GM23338 (cell line): ENCODE measurements around the gene MED12L. TPM values are rescaled to one million over a fixed set of nuclear protein-coding genes. Genes with fewer than 3 reads are reported as not detected.

Experiments
- ATAC-seq: fragments of 200-7000 bp; cut with Tn5 transposase; 3 replicates; pipeline ENCODE4 v1.9.1; 2020
- DNase-seq: peaks from one replicate; pipeline ENCODE4 v3.0.0-alpha.2; 2015; ENCODE audit warnings: low spot score
- H2AFZ ChIP-seq: fragments of 200-600 bp; sonication (generic); 2 replicates; pipeline ENCODE4 v1.8.0; 2016; ENCODE audit warnings: antibody characterized with exemption, mild to moderate bottlenecking, moderate library complexity
- H3F3A ChIP-seq: fragments of 200-600 bp; sonication (generic); replicated peaks from 2 replicates; pipeline ENCODE4 v1.8.0; 2017; ENCODE audit warnings: antibody characterized with exemption, mixed run types, low read depth
- H3K27ac ChIP-seq: fragments of 200-600 bp; sonication (generic); 2 replicates; pipeline ENCODE4 v1.6.1; 2016; ENCODE audit warnings: low read depth
- H3K27me3 ChIP-seq: fragments of 200-600 bp; sonication (generic); 2 replicates; pipeline ENCODE4 v1.8.0; 2016; ENCODE audit warnings: mild to moderate bottlenecking, mixed run types, moderate library complexity; ENCODE audit not compliant: insufficient read depth
- H3K36me3 ChIP-seq: fragments of 200-600 bp; sonication (generic); 2 replicates; pipeline ENCODE4 v1.8.0; 2016; ENCODE audit warnings: mild to moderate bottlenecking; ENCODE audit not compliant: insufficient read depth
- H3K4me1 ChIP-seq: fragments of 200-600 bp; sonication (generic); 2 replicates; pipeline ENCODE4 v1.8.0; 2016; ENCODE audit warnings: mild to moderate bottlenecking, moderate library complexity; ENCODE audit not compliant: insufficient read depth
- H3K4me2 ChIP-seq: fragments of 200-600 bp; sonication (generic); 2 replicates; pipeline ENCODE4 v1.7.1; 2017; ENCODE audit warnings: mixed run types
- H3K4me3 ChIP-seq: fragments of 200-600 bp; sonication (generic); 2 replicates; pipeline ENCODE4 v1.6.1; 2016; ENCODE audit warnings: mixed run types
- H3K79me2 ChIP-seq: fragments of 200-600 bp; sonication (generic); replicated peaks from 2 replicates; pipeline ENCODE4 v1.8.0; 2017; ENCODE audit warnings: mild to moderate bottlenecking; ENCODE audit not compliant: insufficient read depth
- H3K9me2 ChIP-seq: fragments of 200-600 bp; sonication (generic); 2 replicates; pipeline ENCODE4 v1.8.0; 2017; ENCODE audit not compliant: insufficient read depth
- H4K20me1 ChIP-seq: fragments of 200-600 bp; sonication (generic); replicated peaks from 2 replicates; pipeline ENCODE4 v1.8.0; 2017; ENCODE audit warnings: mild to moderate bottlenecking; ENCODE audit not compliant: insufficient read depth
- H3K27ac Mint-ChIP-seq: 2 replicates; pipeline ENCODE4 v1.8.0; 2020; ENCODE audit warnings: inconsistent platforms, mild to moderate bottlenecking, moderate library complexity, mixed read lengths
- H3K27me3 Mint-ChIP-seq: 3 replicates; pipeline ENCODE4 v1.8.0; 2022; ENCODE audit warnings: low read depth, mild to moderate bottlenecking, moderate library complexity, mixed read lengths, inconsistent platforms; ENCODE audit not compliant: insufficient read depth, poor library complexity
- H3K36me3 Mint-ChIP-seq: 3 replicates; pipeline ENCODE4 v1.8.0; 2021; ENCODE audit warnings: low read depth, mild to moderate bottlenecking, inconsistent platforms, moderate library complexity, mixed read lengths
- H3K4me1 Mint-ChIP-seq: 3 replicates; pipeline ENCODE4 v1.8.0; 2020; ENCODE audit warnings: mild to moderate bottlenecking, inconsistent platforms, mixed read lengths
- H3K4me3 Mint-ChIP-seq: 3 replicates; pipeline ENCODE4 v1.8.0; 2021; ENCODE audit warnings: moderate library complexity, mild to moderate bottlenecking, inconsistent platforms, mixed read lengths
- H3K9me3 Mint-ChIP-seq: 3 replicates; pipeline ENCODE4 v1.8.0; 2020; ENCODE audit warnings: moderate library complexity, mild to moderate bottlenecking, inconsistent platforms, mixed read lengths
- CREB1 ChIP-seq: fragments of 250-450 bp; sonication (Bioruptor Pico); IDR thresholded peaks from 2 replicates; pipeline ENCODE4 v1.5.0; 2020; ENCODE audit warnings: low read depth, mild to moderate bottlenecking, moderate library complexity
- POLR2AphosphoS5 ChIP-seq: IDR thresholded peaks from 2 replicates; pipeline ENCODE4 v1.6.1; 2016; ENCODE audit warnings: antibody characterized with exemption, low read depth
- polyA plus RNA-seq: library from polyadenylated mRNA; unstranded; fragments of >200 nt; fragmentation: Nextera tagmentation; extraction: Ambion mirVana; gene quantifications from 2 replicates; pipeline ENCODE4 v1.2.1, GENCODE V29; 2016
- total RNA-seq: library from RNA; depleted of rRNA; stranded (reverse); fragments of >200 nt; shearing (Covaris generic); gene quantifications from 2 replicates; pipeline ENCODE4 v1.2.3, GENCODE V29; 2014
- TF ChIP-seq, protein P1 (sequence below), 2 experiments: fragments of 200-600 bp in 1 of 2; sonication (generic) in 1 of 2; conservative IDR thresholded peaks; 2 replicates each; pipeline versions ENCODE4 v1.5.1 to v1.6.1; 2016 to 2017; ENCODE audit warnings: antibody characterized with exemption in 2 of 2, low read depth in 2 of 2, mild to moderate bottlenecking in 2 of 2, moderate library complexity in 1 of 2
- TF ChIP-seq, protein P2 (sequence below): IDR thresholded peaks from one replicate; pipeline ENCODE4 v1.6.1; 2018; ENCODE audit warnings: antibody characterized with exemption; ENCODE audit not compliant: unreplicated experiment

Gene MED12L
- total and polyA plus RNA-seq, 2 experiments from 2014 or later: 5.7 to 25.0 TPM

DNA sequence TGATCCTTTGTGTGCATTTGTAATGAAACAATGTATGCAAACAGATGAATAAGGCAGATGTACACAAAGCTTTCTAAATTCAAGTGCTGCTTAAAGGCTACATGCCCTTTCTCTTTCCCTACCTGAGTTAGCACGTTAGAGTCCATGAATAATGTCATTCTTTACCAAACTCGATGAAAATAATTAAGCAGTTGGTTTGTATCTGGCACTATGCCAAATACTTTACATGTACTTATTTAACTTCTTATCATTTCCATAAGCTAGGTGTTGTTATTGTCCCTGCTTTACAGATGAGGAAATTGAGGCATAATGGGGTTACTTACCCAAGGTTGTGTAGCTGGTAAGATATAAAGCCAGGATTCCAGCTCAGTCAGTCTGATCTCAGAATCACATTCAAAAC is 115.1 kb downstream of the MED12L start:
- Histone ChIP-seq H3K4me1 (peaks cover 2% of the 10 kb centered on the region; the same call in 1 of the 2 replicates), H3K4me3 (no peak overlapping the region), H3K79me2 (no peaks in the 10 kb centered on the region), H3K27me3 (no peaks in the 10 kb centered on the region), H3K4me2 (no peak overlapping the region), H3K36me3 (no peaks in the 10 kb centered on the region), H3F3A (no peaks in the 10 kb centered on the region), H4K20me1 (no peaks in the 10 kb centered on the region), H2AFZ (no peak overlapping the region), H3K9me2 (no peaks in the 10 kb centered on the region), H3K27ac (no peak overlapping the region)
- Mint-ChIP-seq H3K4me1 (peaks cover 4% of the 10 kb centered on the region; the same call in 2 of the 3 replicates), H3K9me3 (no peaks in the 10 kb centered on the region), H3K27ac (no peak overlapping the region), H3K4me3 (no peak overlapping the region), H3K27me3 (no peaks in the 10 kb centered on the region), H3K36me3 (no peaks in the 10 kb centered on the region)
- no peak for ATAC-seq
- no peak for TF ChIP-seq POLR2AphosphoS5
- TF ChIP-seq, protein P1, sequence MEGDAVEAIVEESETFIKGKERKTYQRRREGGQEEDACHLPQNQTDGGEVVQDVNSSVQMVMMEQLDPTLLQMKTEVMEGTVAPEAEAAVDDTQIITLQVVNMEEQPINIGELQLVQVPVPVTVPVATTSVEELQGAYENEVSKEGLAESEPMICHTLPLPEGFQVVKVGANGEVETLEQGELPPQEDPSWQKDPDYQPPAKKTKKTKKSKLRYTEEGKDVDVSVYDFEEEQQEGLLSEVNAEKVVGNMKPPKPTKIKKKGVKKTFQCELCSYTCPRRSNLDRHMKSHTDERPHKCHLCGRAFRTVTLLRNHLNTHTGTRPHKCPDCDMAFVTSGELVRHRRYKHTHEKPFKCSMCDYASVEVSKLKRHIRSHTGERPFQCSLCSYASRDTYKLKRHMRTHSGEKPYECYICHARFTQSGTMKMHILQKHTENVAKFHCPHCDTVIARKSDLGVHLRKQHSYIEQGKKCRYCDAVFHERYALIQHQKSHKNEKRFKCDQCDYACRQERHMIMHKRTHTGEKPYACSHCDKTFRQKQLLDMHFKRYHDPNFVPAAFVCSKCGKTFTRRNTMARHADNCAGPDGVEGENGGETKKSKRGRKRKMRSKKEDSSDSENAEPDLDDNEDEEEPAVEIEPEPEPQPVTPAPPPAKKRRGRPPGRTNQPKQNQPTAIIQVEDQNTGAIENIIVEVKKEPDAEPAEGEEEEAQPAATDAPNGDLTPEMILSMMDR (conservative IDR thresholded peaks at IDR 0.05; ENCODE audit: low read depth in 2 of 2): no peak
- TF ChIP-seq, protein P2, sequence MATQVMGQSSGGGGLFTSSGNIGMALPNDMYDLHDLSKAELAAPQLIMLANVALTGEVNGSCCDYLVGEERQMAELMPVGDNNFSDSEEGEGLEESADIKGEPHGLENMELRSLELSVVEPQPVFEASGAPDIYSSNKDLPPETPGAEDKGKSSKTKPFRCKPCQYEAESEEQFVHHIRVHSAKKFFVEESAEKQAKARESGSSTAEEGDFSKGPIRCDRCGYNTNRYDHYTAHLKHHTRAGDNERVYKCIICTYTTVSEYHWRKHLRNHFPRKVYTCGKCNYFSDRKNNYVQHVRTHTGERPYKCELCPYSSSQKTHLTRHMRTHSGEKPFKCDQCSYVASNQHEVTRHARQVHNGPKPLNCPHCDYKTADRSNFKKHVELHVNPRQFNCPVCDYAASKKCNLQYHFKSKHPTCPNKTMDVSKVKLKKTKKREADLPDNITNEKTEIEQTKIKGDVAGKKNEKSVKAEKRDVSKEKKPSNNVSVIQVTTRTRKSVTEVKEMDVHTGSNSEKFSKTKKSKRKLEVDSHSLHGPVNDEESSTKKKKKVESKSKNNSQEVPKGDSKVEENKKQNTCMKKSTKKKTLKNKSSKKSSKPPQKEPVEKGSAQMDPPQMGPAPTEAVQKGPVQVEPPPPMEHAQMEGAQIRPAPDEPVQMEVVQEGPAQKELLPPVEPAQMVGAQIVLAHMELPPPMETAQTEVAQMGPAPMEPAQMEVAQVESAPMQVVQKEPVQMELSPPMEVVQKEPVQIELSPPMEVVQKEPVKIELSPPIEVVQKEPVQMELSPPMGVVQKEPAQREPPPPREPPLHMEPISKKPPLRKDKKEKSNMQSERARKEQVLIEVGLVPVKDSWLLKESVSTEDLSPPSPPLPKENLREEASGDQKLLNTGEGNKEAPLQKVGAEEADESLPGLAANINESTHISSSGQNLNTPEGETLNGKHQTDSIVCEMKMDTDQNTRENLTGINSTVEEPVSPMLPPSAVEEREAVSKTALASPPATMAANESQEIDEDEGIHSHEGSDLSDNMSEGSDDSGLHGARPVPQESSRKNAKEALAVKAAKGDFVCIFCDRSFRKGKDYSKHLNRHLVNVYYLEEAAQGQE: no peak
- DNase-seq: no peak

DNA sequence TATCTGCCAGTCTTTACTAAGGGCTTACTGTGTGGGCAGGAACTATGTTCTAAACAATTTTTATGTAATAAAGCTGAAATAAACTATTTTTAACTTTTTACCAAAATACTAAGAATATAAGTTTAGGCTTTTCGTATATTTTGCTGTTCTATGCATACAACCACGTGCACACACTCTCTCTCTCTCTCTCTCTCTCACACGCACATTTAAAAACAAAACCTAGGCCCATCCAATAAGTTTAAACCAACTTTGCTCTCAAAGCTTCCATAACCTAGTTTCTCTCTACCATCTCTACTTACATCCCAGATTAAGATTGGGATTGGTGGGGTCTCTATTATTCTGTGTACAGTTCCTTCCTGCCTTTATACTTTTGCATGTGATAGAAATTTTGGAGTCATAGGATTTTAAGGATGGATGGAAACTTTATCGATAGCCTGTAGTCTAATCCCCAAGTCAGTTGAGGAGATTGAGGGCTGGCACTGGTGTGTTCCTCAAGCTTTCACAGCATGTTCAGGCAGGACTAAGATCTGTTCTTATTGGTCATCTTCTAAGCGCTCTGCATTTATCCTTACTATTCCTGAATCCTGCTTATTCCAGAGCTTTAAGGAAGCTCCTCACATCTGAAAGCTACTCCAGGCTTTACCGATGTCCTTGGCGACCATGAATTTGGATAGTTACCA is 115.7 kb downstream of the MED12L start:
- Mint-ChIP-seq H3K36me3 (no peaks in the 10 kb centered on the region), H3K4me1 (peaks cover 5% of the 10 kb centered on the region; the same call in 2 of the 3 replicates), H3K9me3 (no peaks in the 10 kb centered on the region), H3K27me3 (no peaks in the 10 kb centered on the region), H3K4me3 (no peak overlapping the region), H3K27ac (no peak overlapping the region)
- ATAC-seq (no peak), DNase-seq (no peak)
- H3F3A ChIP-seq: no peaks in the 10 kb centered on the region
- peaks cover 4% of the 10 kb centered on the region; the same call in 1 of the 2 replicates for H3K4me1 ChIP-seq
- H4K20me1 ChIP-seq: no peaks in the 10 kb centered on the region
- no peaks in the 10 kb centered on the region for H3K36me3 ChIP-seq
- H3K9me2 ChIP-seq: no peaks in the 10 kb centered on the region
- no peaks in the 10 kb centered on the region for H3K79me2 ChIP-seq
- H2AFZ ChIP-seq: no peak overlapping the region
- no peak overlapping the region for H3K27ac ChIP-seq
- no peak overlapping the region for H3K4me2 ChIP-seq
- no peaks in the 10 kb centered on the region for H3K27me3 ChIP-seq
- H3K4me3 ChIP-seq: no peak overlapping the region
- no peak for TF ChIP-seq CREB1 (CRISPR knock-in tag)
- TF ChIP-seq, protein P2: no peak
